GM21360 (cell line): ENCODE measurements around the gene PIK3R5.
"Not testable (repeated sequence)": the region's sequence is repeated elsewhere in the genome, so short reads cannot be mapped to it uniquely, and the experiment has no call there.

Experiments
- ATAC-seq: cut with Tn5 transposase; IDR thresholded peaks from one replicate; pipeline ENCODE4 v1.9.1; 2021; ENCODE audit warnings: mild to moderate bottlenecking, moderate library complexity; ENCODE audit not compliant: unreplicated experiment

Gene PIK3R5

DNA sequence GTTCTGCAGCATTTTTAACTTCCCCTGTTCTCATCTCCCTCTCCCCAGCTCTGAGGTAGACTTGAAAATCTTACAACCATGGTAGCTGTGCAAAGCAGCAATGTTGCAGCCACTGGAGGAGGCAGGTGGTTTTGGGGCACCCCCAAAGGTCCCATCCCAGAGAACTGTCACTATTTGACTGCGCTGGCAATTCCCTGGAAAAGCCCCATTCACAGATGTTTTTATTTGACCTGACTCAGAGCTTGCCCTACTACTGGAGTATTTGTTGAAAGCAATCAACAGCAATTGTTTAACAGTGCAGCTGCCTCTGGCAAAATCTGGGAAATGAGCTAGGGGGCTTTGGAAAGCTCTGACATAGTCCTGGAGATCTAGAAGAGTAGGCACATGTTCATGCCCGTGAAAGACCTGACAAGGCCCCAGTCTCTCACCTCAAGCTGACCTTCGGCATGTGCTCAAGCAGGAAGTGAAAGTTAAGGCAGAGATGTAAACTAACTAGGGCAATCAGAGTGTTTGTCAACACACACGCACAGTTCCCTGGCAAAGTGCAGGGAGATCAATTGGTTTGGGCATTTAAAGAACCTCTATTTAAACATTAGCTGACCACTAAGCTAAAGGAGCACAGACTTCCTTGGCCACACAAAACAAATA, 19.7 kb upstream of the PIK3R5 start:
- no peak for ATAC-seq

DNA sequence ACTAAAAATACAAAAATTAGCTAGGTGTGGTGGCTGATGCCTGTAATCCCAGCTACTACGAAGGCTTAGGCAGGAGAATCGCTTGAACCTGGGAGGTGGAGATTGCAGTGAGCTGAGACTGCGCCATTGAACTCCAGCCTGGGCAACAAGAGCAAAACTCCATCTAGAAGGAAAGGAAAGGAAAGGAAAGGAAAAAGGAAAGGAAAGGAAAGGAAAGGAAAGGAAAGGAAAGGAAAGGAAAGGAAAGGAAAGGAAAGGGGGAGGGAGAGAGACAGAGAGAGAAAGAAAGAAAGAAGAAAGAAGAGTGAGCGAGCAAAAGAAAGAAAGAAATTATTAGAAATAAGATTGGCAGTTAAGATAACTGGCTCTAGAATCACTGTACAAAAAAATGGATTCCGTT, 18.7 kb upstream of the PIK3R5 start:
- not testable (repeated sequence) for ATAC-seq

DNA sequence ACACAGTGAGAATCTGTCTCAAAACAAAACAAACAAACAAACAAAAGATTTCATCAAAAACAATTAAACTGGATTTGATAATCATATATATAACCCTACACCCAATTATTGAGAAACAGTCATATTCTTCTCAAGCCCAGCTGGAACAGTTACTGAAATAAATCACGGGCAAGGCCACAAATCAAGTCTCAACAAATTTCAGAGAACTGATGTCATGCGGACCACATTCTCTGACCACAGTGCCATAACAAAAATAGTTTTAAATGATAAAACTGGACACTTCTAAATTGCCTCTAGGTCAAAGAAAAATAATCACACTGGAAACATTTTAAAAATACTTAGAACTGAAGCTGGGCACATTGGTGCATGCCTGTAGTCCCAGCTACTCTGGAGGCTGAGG, 15.9 kb upstream of the PIK3R5 start:
- no peak for ATAC-seq

DNA sequence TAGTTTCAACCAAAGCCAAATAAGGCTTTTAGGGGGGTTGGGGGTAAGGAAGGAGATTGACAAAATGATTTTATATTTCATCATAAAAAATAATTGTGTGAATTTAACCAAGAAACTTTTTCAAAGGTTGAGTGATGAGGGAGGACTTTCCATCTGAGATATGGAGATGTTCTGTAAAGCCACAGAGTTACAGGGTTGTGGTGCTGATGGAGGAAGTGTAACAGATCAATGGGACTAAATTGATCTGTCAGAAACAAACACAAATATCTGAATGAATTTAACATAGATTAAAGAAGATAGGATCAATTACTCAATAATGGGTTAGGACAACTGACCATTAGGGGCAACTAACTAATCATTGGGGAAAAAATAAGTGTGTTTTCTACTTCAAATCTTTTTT, 14.2 kb upstream of the PIK3R5 start:
- no peak for ATAC-seq

DNA sequence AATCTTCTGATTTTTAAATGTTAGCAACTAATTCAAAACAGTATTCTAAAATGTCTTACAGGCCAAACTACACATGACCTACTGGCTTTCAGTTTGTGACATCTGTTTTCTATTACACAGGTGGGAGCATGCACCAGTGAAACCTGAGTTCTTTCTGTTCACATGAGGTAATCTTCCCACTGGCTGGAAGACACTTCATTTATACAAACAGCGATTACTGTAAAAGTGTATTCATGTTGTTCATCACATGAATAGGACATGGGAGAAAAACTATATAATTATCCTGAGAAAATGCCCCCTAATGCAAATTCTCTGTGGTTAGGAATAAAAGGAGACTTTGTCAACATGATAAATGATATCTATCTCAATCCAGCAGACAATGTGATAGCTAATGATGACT, 11.1 kb upstream of the PIK3R5 start:
- no peak for ATAC-seq

DNA sequence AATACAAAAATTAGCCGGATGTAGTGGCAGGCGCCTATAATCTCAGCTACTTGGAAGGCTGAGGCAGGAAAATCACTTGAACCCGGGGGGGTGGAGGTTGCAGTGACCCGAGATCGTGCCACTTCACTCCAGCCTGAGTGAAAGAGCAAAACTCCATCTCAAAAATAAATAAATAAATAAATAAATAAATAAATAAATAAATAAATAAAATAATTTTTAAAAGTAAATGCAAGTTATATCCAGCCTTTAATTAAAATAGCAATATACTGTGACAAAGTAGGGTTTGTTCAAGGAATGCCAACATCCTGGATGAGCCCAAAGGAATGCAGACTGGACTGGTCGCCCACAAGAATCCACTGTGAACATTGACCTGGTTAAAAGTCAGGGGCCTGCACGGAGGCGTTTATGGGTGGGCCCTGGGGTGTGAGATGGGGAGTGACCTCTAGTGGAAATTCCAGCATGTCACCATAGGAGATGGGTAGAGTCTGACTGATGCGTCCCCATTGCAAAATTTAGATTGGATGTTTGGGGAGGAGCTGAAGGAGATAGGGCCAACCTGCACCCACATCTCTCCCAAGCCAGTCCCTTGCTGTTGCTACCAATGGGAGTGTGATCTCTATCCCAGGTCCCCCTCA, 9.7 kb upstream of the PIK3R5 start:
- no peak for ATAC-seq

DNA sequence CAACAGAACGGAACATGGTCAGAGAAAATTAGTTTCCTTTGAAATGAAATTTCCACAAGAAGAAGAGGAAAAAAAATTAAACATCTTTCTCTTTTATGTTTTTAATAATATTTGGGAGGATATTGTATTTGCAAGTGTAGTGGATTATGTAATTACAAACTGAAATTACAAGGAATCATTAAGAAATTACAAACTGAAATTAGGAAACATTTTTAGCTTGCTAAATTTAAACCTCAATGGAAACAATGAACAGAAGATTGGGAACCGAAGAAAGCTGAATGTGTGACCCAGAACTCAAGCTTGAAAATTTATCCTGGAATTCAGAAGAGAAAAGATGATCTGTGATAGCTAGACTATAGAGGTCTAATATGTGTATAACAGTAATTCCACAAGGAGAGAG, 4.4 kb upstream of the PIK3R5 start:
- no peak for ATAC-seq

DNA sequence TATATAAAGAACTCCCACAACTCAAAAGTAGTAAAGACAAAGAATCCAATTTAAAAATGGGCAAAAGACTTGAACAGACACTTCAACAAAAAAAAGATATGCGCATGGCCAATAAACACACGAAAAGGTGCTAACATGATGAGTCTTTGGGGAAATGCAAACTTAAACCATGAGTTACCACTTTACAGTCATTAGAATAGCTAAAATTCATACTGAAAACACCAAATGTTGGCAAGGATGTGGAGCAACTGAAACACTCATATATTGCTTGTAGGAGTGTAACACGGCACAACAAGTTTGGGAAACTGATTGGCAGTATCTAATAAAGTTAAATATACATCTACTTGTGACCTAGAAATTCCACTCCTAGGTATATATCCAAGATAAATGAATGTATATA, 3.0 kb upstream of the PIK3R5 start:
- no peak for ATAC-seq

DNA sequence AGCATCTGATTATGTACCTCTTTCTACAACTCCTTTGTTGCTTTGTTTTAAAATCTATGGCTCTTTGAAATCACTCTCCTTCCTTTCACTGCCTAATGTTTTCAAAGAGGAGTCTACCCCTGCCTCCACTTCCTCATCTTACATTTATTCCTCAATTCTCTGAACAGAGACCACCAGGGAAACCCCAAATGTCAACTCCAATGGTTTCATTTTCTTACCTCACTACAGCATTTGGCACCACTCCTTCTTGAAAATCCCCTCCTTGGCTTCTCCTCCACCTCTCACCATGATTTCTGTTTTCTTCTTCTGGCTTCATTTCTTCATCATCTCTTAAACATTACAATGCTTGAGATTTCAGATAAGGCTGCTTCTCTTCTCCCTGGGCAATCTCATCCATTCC, 2.4 kb upstream of the PIK3R5 start:
- ATAC-seq = no peak

DNA sequence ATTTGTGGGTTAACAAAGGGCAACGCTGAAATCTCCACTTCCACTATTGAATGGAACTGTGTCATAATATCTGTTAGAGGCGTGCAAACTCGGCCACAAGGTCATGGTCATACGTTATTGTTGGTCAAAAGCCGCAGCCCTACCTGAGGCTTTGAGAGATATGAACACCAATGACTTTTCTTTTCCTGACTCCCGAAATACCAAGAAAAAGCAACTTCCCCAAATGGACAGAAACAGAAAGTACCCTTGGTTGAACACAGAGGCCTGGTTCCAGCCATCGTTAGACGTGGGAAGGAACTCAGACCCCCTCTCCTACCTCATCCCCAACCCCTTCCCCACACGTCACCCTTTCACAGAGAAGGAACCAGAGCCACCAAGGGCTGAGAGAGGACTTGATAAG, 1.4 kb upstream of the PIK3R5 start:
- no peak for ATAC-seq

DNA sequence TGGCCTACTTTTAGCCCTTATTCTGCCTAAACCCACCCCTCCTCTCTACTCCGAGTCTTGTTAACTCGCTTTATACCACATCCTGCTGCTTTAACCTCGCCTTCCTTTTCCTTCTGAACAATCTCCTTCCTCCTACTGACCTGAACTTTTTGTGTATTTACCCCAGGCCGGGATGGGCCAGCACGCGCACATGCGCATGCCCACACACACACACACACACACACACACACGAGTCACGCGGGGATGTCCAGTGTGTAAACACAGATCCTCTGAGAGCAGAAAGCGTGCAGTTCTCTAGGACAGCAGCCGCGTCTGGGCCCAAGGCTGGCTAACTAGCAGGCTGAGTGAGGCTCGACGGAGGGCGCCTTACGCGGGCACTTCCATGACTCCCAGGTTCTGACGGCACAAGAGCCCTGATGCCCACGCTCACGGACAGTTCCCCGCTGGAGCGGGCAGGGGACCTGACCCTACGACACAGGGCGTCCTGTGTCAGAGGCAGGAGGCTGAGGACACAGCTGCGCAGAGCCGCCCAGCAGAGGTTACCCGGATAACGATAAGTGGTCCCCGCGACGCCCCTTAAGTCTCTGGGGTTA, 610 bp downstream of the PIK3R5 start:
- no peak for ATAC-seq

DNA sequence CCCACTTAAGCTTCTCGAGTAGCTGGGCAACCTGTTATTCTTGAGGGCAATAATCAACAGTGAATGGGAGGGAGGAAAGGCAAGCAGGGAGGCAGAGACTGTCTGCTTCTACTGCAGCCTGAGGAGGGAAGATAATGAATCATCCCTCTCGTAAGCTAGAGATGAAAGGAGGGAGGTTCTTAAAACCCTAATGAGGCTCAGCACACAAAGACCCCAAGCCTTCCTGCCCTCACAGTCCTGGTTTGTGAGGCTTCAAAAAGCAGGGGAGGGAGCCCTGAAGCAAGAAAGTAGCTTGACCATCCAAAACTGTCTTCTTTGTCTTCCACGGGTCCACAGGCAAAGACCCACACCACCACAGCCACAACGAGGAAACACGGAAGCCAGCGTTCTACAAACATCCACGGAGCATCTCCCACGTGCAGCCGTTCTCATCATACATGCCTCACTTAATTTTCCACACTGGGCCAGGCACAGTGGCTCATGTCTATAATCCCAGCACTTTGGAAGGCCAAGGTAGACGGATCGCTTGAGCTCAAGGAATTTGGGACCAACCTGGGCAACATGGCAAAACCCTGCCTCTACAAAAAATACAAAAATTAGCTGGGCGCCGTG, 1.8 kb downstream of the PIK3R5 start:
- ATAC-seq = no peak

DNA sequence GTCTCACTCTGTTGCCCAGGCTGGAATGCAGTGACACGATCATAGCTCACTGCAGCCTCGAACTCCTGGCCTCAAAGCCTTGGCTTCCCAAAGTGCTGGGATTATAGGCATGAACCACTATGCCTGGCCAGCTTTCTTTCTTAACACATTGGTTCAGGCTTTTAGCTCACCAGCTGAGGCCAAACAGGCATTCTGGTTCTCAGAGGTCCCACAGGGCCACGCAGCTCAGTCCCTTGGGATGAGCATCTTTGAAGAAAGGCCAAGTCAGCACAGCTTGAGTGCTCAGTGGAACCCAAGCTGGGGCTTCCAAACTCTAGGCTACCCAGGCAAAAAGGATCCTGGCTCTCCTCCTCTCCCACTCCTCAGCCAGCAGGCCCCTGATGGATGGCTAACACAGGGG, 2.5 kb downstream of the PIK3R5 start:
- ATAC-seq = no peak

DNA sequence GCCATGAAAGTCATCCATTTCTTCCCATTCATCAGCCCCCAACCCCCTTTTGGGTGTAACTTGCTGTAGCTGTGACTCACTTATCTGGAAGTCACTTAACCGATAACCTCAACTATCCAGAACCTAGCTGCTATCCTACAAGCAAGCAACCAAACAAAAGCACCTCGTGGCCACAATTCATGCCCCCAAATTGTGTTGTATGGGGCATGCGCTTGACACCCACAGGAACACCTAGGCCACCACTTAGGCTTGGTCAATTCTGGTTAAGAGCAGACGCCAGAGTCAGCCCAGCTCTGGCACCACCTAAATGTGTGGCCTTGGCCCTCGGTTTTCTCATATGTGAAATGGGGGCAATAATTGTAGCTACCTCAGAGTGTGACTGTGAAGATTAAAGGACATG, 3.7 kb downstream of the PIK3R5 start:
- no peak for ATAC-seq

DNA sequence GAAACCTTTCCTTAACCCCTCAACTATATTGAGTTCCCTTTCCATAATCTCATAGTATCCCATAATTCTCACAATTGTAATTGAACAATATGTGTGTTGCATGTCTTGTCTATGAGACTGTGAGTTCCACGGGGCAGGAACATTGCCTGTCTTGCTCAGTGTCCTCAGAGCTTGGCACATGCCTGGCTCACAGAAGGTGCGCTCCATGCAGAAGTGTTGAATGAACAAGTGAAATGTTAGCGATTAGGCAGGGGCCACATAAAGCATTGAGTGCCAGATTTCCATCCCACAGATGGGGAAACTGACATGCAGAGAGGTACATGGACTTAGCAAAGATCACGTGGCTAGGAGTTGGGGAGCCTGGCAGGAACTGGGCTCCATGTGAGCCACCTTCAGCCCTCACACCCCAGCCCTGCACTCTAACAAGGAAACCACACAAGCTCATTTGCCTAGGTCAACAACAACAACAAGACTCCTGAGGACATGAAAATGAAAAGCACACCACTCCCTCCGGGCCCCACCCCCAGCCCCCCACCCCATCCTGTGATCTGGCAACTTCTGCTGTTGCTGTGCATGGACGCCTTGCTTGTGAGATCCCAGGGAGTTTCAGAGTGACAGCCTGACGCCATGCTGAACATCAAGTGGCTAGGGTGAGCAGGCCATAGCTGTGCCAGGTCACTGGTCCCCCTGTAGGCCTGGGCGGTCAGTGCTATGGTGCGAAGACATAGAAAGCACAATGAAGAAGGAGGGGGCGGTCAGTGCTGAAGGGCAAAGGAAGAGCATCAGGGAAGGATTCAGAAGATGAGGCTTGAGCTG, 5.0 kb downstream of the PIK3R5 start:
- ATAC-seq = no peak

DNA sequence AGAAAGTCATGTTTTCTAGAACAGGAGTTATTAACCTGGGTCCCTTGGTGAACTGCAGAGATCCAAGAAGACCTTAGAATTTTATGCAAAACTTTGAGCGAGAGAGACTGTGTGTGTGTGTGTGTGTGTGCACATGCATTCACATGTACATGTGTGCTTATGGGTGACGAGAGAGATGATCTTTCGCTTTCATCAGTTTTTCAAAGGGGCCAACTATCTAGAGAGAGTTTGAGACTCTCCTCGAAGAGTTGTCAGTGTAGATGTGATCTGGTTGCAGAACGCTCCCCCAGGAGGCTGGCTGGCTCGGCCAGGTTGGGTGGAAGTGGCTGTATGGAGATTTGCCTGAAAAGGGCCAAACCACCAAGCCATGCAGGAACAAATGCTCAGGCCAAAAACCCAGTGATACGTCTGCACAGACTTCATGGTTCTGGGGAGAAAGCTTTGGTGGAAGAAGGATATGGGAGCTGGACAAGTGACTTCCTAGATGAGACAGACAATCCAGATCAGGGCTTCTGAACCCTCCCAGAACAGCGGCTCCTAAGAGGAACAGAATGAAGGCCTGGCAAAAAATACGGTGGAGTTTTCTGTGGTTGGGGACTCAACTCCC, 6.1 kb downstream of the PIK3R5 start:
- no peak for ATAC-seq

DNA sequence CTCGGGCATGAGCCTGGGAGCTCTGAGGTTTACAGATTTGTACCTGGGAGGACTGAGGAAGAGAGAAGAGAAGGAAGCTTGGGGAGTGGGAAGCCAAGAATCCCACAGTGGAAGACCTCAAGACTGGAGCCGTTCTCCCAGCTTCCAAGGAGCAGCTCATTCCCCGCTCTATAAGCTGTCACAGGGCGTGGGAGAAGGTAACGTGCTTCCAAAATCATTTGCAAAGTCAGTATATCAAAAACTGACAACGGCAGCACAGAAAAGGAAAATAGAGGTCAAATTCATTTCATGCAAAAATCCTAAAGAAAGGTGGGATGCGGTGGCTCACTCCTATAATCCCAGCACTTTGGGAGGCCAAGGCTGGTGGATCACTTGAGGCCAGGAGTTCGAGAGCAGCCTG, 7.8 kb downstream of the PIK3R5 start:
- ATAC-seq = no peak

DNA sequence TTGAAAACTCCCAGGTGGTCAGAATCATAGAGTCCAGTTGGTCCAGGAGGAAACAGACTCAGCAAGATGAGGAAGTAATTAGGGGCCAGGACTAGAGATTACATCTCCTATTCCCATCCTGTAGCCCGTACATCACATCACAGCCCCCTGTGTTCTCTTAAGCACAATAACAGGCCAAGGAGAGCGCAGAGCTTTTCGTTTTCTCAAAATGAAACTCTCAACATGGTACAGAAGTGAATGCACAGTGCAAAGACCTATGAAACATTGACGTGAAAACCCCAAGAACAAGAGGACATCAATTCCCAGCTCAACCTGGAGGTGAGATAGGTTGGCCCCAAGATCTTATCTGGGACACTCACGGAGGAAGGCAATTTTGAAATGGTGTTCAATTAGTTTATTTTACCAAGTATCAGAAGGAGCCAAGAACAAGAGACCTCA, 9.0 kb downstream of the PIK3R5 start:
- no peak for ATAC-seq

DNA sequence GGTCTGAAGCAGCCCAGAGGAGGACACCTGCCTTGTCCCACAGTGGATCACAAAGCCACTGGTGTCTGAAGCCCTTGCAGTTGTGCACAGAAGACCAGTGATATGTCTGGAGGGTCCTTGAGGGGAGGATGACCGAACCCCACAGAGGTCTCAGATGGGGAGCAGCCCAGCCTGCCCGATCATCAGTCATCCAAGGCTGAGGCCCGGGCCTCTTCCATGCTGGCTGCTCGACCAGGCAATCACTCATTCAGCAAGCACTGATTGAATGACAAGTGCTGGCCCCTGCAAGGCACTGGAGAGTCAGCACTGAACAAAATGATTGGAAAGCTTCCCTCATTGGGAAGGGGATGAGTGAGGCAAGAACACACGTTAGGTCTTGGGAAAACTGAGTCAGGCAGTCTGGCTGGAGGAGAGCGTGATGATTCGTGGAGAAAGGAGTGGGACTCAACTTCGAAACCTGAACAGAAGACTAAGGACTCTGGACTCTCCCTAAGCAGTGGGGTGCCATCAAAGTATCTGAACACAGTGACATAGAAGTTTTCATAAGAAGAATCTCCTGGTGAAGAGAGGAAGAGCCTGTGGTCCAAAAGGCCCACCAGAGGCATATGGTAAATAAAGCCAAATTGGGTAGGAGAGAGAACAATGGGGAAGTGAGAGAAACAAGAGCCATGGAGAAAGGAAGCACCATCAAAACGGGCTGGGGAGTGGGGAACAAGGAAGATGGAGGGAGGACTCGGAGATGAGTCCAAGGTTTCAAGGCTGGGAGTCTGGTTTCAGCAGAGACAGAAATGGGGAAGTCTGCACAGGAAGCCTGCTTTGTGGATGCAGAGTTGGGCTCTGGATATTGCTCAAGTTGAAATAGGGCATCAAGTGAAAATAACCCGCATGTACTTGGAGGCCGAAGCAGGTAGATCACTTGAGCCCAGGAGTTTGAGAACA, 10.2 kb downstream of the PIK3R5 start:
- ATAC-seq = no peak

DNA sequence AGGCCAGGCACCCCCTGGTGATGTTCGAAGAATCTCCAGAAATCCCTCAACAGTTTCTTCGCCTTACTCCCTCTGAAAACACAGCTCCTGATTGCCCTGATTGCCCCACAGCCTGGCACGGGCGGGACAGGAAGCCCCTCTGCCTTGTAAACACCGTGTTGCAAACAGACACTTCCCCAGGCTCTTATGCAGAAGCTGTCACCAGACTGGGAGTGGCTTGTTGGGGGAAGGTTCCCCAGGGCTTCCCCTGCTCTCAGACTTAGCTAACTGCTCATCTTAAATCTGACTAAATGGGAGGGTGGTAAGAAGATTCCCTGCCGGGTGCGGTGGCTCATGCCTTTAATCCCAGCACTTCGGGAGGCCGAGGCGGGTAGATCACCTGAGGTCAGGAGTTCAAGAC, 11.2 kb downstream of the PIK3R5 start:
- peak; percentile 54 for ATAC-seq
